A673 (cell line): ENCODE results near the gene TTC38. TPM values are rescaled to one million over a fixed set of nuclear protein-coding genes. Genes with fewer than 3 reads are reported as not detected.
A peak's percentile ranks its signal among the peaks of the same experiment; 100 is the strongest.

Experiments
- BruUV-seq: library from RNA; stranded (reverse); fragments of 400-500 nt; replicated peaks from 2 replicates; lab custom pipeline; 2021; lab: Mats Ljungman, UMichigan
- CTCF ChIA-PET: fragments of 300-600 bp; sonication (Branson Sonifier 250); formaldehyde crosslinking; loops from one replicate; lab custom pipeline; 2022; ENCODE audit warnings: antibody characterized with exemption; lab: Charles Lee
- POLR2A ChIA-PET: fragments of 300-600 bp; sonication (Branson Sonifier 250); formaldehyde crosslinking; loops from one replicate; lab custom pipeline; 2022; ENCODE audit warnings: antibody characterized with exemption; ENCODE audit not compliant: low non-redundant PET; lab: Charles Lee
- DNase-seq: peaks from one replicate; pipeline ENCODE4 v3.0.0-alpha.2; 2015; ENCODE audit warnings: low spot score
- H3K27ac ChIP-seq: fragments of 200-600 bp; sonication (generic); 2 replicates; pipeline ENCODE4 v1.5.1; 2016; ENCODE audit warnings: mixed run types, low read depth, mild to moderate bottlenecking, mixed read lengths, antibody characterized with exemption, low read length; ENCODE audit not compliant: poor library complexity, severe bottlenecking
- H3K27me3 ChIP-seq: fragments of 200-600 bp; sonication (generic); replicated peaks from 2 replicates; pipeline ENCODE4 v1.6.1; 2017; ENCODE audit warnings: mixed run types, low read depth, mild to moderate bottlenecking, mixed read lengths, antibody characterized with exemption, low read length; ENCODE audit not compliant: insufficient read depth, poor library complexity
- H3K36me3 ChIP-seq: fragments of 200-600 bp; sonication (generic); 2 replicates; pipeline ENCODE4 v1.6.1; 2016; ENCODE audit warnings: mixed run types, mild to moderate bottlenecking, mixed read lengths, antibody characterized with exemption, low read length; ENCODE audit not compliant: insufficient read depth, poor library complexity, severe bottlenecking
- H3K4me1 ChIP-seq: fragments of 200-600 bp; sonication (generic); 2 replicates; pipeline ENCODE4 v1.6.1; 2017; ENCODE audit warnings: mixed run types, mild to moderate bottlenecking, mixed read lengths, antibody characterized with exemption, low read length; ENCODE audit not compliant: insufficient read depth, poor library complexity, severe bottlenecking
- H3K4me3 ChIP-seq: fragments of 200-600 bp; sonication (generic); 2 replicates; pipeline ENCODE4 v1.5.1; 2016; ENCODE audit warnings: low read depth, mixed run types, mild to moderate bottlenecking, mixed read lengths, low read length; ENCODE audit not compliant: poor library complexity, severe bottlenecking
- H3K9me3 ChIP-seq: fragments of 200-600 bp; sonication (generic); 2 replicates; pipeline ENCODE4 v1.6.1; 2016; ENCODE audit warnings: mixed run types, low read depth, mild to moderate bottlenecking, mixed read lengths, antibody characterized with exemption, low read length; ENCODE audit not compliant: poor library complexity, severe bottlenecking
- EZH2 ChIP-seq: fragments of 200-600 bp; sonication (generic); IDR thresholded peaks from 2 replicates; pipeline ENCODE4 v1.6.1; 2017; ENCODE audit warnings: borderline replicate concordance, low read depth, mild to moderate bottlenecking, mixed read lengths, antibody characterized with exemption, low read length; ENCODE audit not compliant: poor library complexity, severe bottlenecking
- intact Hi-C: fragments of 100-400 bp; cut with micrococcal nuclease; formaldehyde crosslinking; loops from one replicate; pipeline ENCODE4 v1.10.0; 2022; ENCODE audit not compliant: unreplicated experiment
- total RNA-seq: library from RNA; stranded (reverse); gene quantifications from 2 replicates; pipeline ENCODE4 v1.2.3, GENCODE V29; 2021
- TF ChIP-seq, protein P1 (sequence below): fragments of 300-800, 200-600 bp; sonication (generic); conservative IDR thresholded peaks from 2 replicates; pipeline ENCODE4 v1.5.1; 2017; ENCODE audit warnings: low read depth, mild to moderate bottlenecking, antibody characterized with exemption, low read length, moderate library complexity, mixed read lengths

The TTC38 gene
- total RNA-seq, 1 experiment from 2014 or later, result 11.4 TPM

DNA sequence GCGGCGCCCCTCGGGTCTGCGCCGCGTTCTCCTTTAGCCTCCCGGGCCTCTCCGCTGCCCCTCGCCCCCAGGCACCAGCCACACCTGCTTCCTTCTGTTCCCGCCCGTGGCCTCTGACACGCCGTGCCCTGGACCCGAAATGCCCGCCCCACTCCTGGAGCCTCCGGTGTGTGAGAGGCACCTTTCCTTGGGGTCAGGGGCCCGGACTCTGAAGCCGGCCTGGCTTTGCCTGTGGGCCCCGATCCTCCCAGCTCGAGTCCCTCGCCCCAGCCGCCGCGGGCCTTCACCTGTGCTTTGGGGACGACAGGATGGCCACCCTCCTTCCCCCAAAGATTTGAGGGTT lies 17.1 kb upstream of the TTC38 start:
- no TSS peak for BruUV-seq
- POLR2A ChIA-PET, result no interaction called here
- intact Hi-C loops, result loop anchor here (2.0 kb wide), 1 partner anchor 46 kb away; the partner anchor contains the start of gene GTSE1
- no peak for DNase-seq
- Histone ChIP-seq H3K9me3 (no peaks in the 10 kb centered on the region), H3K4me3 (peak overlapping the region; percentile 93), H3K27ac (peak overlapping the region; percentile 91), H3K27me3 (no peaks in the 10 kb centered on the region), H3K4me1 (peaks cover 17% of the 10 kb centered on the region), H3K36me3 (no peaks in the 10 kb centered on the region)
- no peak for TF ChIP-seq EZH2
- TF ChIP-seq, protein P1, sequence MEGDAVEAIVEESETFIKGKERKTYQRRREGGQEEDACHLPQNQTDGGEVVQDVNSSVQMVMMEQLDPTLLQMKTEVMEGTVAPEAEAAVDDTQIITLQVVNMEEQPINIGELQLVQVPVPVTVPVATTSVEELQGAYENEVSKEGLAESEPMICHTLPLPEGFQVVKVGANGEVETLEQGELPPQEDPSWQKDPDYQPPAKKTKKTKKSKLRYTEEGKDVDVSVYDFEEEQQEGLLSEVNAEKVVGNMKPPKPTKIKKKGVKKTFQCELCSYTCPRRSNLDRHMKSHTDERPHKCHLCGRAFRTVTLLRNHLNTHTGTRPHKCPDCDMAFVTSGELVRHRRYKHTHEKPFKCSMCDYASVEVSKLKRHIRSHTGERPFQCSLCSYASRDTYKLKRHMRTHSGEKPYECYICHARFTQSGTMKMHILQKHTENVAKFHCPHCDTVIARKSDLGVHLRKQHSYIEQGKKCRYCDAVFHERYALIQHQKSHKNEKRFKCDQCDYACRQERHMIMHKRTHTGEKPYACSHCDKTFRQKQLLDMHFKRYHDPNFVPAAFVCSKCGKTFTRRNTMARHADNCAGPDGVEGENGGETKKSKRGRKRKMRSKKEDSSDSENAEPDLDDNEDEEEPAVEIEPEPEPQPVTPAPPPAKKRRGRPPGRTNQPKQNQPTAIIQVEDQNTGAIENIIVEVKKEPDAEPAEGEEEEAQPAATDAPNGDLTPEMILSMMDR, result no peak
- CTCF ChIA-PET, result interaction anchor here (1.5 kb wide), 1 partner anchor 129 kb away, joined by 5 read pairs; no protein-coding TSS in a partner anchor

DNA sequence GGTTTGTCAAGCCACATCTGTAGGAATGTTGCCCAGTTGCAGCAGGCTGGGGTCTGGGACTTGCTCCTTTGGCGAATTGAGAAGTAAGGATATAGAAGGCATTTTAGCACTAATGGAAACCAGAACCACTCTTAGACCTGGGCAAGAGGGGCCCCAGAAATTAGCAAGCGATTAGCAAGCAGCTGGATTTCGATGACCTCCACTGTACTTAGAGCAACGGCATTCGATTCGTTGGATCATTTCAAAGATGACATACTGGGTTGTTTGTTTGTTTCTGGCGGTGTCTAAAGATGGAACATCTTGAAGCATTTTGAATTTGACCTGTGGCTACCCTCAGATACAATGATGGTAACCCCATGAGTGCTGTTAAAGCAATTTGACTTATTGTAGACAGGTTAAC lies 16.5 kb upstream of the TTC38 start:
- H3K36me3 ChIP-seq, result no peaks in the 10 kb centered on the region
- no peak for TF ChIP-seq EZH2
- TF ChIP-seq, protein P1, result no peak
- BruUV-seq, result no TSS peak
- H3K9me3 ChIP-seq, result no peaks in the 10 kb centered on the region
- DNase-seq, result no peak
- peaks cover 17% of the 10 kb centered on the region for H3K4me1 ChIP-seq
- H3K4me3 ChIP-seq, result peak overlapping the region; percentile 93
- ChIA-PET CTCF (no interaction called here), POLR2A (no interaction called here)
- intact Hi-C loops, result loop anchor here (2.0 kb wide), 1 partner anchor 46 kb away; the partner anchor contains the start of gene GTSE1
- H3K27ac ChIP-seq, result peak overlapping the region; percentile 91
- no peaks in the 10 kb centered on the region for H3K27me3 ChIP-seq

DNA sequence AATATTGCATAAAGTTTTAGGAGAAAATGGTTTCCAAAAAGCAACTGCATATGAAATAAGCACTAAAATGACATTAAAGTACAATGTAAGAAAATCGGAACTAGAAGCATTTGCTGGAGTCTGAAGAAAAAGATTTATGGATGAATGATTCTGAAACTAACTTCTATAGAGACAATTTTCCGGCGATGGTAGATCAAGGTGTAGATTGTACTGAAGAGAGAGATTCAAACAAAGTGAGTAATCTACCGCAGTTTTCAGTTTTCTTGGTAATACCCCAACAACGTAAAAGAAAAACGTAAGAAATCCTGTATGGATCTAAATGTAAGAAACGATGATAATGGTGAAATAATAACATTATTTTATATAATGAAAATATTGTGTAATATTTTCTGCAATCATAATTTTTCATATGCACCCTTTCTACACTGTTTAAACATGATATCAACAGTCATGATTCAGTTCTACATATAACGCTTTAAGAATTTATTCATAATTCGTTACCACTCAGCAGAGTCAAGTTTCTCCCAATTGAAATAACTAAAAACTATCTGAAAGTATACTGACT lies 15.9 kb upstream of the TTC38 start:
- CTCF ChIA-PET, result no interaction called here
- H3K4me3 ChIP-seq, result no peak overlapping the region
- DNase-seq, result no peak
- no peaks in the 10 kb centered on the region for H3K9me3 ChIP-seq
- TF ChIP-seq, protein P1, result no peak
- no peak for TF ChIP-seq EZH2
- no peaks in the 10 kb centered on the region for H3K36me3 ChIP-seq
- H3K27ac ChIP-seq, result no peak overlapping the region
- peaks cover 17% of the 10 kb centered on the region for H3K4me1 ChIP-seq
- TSS peak; percentile 53 for BruUV-seq
- POLR2A ChIA-PET, result no interaction called here
- H3K27me3 ChIP-seq, result no peaks in the 10 kb centered on the region
- intact Hi-C loops, result loop anchor here (2.0 kb wide), 1 partner anchor 45 kb away; the partner anchor contains the start of gene GTSE1
